ENCODE measurements around the gene CS.
A peak's percentile ranks its signal among the peaks of the same experiment; 100 is the strongest.
"Not testable (repeated sequence)": the region's sequence is repeated elsewhere in the genome, so short reads cannot be mapped to it uniquely, and the experiment has no call there.

DNA sequence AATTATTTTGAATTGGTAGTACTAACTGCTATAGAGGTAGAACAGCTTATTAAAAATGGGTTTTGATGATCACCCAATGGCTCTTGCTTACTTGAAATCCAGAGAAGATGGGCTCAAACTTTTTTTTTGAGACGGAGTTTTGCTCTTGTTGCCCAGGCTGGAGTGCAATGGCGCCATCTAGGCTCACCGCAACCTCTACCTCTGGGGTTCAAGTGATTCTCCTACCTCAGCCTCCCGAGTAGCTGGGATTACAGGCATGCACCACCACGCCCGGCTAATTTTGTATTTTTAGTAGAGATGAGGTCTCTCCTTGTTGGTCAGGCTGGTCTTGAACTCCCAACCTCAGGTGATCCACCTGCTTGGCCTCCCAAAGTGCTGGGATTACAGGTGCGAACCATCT, 37.2 kb downstream of the CS start:
- not testable (repeated sequence) for TF ChIP-seq YY1 (IDR thresholded peaks at IDR 0.05; ENCODE audit: low read depth); SIN3A (IDR thresholded peaks at IDR 0.05; ENCODE audit: borderline replicate concordance, low read depth, low read length); POLR2AphosphoS5 (IDR thresholded peaks at IDR 0.05; ENCODE audit: low read depth, low read length); RAD21 (IDR thresholded peaks at IDR 0.05; ENCODE audit: low read length); GABPA (IDR thresholded peaks at IDR 0.05; ENCODE audit: low read depth); TAF1 (IDR thresholded peaks at IDR 0.05; ENCODE audit: borderline replicate concordance, low read depth, low read length); NFIC (IDR thresholded peaks at IDR 0.05; ENCODE audit: borderline replicate concordance); ELF1 (IDR thresholded peaks at IDR 0.05); FOSL2 (IDR thresholded peaks at IDR 0.05; ENCODE audit: borderline replicate concordance, low read depth)
- TF ChIP-seq, protein P1, sequence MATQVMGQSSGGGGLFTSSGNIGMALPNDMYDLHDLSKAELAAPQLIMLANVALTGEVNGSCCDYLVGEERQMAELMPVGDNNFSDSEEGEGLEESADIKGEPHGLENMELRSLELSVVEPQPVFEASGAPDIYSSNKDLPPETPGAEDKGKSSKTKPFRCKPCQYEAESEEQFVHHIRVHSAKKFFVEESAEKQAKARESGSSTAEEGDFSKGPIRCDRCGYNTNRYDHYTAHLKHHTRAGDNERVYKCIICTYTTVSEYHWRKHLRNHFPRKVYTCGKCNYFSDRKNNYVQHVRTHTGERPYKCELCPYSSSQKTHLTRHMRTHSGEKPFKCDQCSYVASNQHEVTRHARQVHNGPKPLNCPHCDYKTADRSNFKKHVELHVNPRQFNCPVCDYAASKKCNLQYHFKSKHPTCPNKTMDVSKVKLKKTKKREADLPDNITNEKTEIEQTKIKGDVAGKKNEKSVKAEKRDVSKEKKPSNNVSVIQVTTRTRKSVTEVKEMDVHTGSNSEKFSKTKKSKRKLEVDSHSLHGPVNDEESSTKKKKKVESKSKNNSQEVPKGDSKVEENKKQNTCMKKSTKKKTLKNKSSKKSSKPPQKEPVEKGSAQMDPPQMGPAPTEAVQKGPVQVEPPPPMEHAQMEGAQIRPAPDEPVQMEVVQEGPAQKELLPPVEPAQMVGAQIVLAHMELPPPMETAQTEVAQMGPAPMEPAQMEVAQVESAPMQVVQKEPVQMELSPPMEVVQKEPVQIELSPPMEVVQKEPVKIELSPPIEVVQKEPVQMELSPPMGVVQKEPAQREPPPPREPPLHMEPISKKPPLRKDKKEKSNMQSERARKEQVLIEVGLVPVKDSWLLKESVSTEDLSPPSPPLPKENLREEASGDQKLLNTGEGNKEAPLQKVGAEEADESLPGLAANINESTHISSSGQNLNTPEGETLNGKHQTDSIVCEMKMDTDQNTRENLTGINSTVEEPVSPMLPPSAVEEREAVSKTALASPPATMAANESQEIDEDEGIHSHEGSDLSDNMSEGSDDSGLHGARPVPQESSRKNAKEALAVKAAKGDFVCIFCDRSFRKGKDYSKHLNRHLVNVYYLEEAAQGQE (IDR thresholded peaks at IDR 0.05; ENCODE audit: low read depth, low read length): not testable (repeated sequence)
- TF ChIP-seq, protein P2, sequence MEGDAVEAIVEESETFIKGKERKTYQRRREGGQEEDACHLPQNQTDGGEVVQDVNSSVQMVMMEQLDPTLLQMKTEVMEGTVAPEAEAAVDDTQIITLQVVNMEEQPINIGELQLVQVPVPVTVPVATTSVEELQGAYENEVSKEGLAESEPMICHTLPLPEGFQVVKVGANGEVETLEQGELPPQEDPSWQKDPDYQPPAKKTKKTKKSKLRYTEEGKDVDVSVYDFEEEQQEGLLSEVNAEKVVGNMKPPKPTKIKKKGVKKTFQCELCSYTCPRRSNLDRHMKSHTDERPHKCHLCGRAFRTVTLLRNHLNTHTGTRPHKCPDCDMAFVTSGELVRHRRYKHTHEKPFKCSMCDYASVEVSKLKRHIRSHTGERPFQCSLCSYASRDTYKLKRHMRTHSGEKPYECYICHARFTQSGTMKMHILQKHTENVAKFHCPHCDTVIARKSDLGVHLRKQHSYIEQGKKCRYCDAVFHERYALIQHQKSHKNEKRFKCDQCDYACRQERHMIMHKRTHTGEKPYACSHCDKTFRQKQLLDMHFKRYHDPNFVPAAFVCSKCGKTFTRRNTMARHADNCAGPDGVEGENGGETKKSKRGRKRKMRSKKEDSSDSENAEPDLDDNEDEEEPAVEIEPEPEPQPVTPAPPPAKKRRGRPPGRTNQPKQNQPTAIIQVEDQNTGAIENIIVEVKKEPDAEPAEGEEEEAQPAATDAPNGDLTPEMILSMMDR (IDR thresholded peaks at IDR 0.05): peak; percentile 29
- TF ChIP-seq, protein P3, sequence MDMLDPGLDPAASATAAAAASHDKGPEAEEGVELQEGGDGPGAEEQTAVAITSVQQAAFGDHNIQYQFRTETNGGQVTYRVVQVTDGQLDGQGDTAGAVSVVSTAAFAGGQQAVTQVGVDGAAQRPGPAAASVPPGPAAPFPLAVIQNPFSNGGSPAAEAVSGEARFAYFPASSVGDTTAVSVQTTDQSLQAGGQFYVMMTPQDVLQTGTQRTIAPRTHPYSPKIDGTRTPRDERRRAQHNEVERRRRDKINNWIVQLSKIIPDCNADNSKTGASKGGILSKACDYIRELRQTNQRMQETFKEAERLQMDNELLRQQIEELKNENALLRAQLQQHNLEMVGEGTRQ (IDR thresholded peaks at IDR 0.05; ENCODE audit: borderline replicate concordance, low read depth, low read length): not testable (repeated sequence)

All from SK-N-SH (cell line).